Measurements from ENCODE around the gene HERC5.
"Not testable (repeated sequence)": the region's sequence is repeated elsewhere in the genome, so short reads cannot be mapped to it uniquely, and the experiment has no call there.

The HERC5 gene

DNA sequence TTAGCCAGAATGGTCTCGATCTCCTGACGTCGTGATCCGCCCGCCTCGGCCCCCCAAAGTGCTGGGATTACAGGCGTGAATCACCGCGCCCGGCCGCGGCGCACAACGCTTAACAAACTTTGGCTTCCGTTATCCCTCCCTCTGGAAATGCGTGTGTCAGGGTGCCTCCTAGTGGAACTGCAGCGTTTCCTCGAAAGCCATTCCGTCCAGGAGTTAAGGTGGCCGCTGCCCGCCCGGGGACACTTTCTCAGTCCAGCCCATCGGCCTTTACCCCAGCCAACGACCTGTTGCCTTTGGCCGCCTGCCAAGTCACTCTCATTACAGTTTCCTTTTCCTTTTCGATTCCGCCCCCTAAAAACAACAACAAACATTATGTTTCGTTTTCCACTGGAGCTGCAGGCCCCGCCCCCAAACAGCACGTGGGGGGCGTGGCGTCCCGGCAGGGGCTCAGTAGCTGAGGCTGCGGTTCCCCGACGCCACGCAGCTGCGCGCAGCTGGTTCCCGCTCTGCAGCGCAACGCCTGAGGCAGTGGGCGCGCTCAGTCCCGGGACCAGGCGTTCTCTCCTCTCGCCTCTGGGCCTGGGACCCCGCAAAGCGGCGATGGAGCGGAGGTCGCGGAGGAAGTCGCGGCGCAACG is at the start of gene HERC5:
HERC5 (plus strand) TSS at position 450 of the 637 bp plus-strand sequence; CDS start at position 601, 151 bp downstream.
- Mint-ChIP-seq H3K4me3 (peak within 1 kb of the TSS; percentile 96), H3K4me1 (ENCODE audit: low read depth) (peaks cover 26% of the 10 kb centered on the region), H3K27ac (peak within 1 kb of the TSS; percentile 99), H3K27me3 (peaks cover 6% of the 10 kb centered on the region), H3K36me3 (ENCODE audit: low read depth) (no peaks in the 10 kb centered on the region), H3K9me3 (peaks cover 4% of the 10 kb centered on the region)

DNA sequence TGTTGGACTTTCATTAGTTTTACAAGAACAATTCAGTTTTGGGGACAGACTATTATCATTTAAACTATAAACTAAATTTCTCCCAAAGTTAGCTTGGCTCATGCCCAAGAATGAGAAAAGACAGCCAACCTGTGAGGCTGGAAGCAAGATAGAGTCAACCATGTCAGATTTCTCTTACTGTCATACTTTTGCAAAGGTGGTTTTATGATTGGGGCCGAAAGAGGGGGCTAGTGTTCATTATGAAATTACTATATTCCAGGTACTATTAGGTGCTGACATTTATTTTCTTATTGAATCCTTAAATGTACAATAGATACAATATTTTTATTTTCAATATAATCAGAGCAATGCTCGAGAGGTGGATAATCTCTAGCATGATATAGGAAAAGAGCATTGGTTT is 47.7 kb upstream of the HERC5 start:
- no peak overlapping the region for H3K27ac Mint-ChIP-seq
- H3K4me3 Mint-ChIP-seq, result no peak overlapping the region
- H3K36me3 Mint-ChIP-seq (ENCODE audit: low read depth), result peaks cover 43% of the 10 kb centered on the region
- no peaks in the 10 kb centered on the region for H3K27me3 Mint-ChIP-seq
- peaks cover 10% of the 10 kb centered on the region for H3K4me1 Mint-ChIP-seq (ENCODE audit: low read depth)
- H3K9me3 Mint-ChIP-seq, result no peaks in the 10 kb centered on the region

DNA sequence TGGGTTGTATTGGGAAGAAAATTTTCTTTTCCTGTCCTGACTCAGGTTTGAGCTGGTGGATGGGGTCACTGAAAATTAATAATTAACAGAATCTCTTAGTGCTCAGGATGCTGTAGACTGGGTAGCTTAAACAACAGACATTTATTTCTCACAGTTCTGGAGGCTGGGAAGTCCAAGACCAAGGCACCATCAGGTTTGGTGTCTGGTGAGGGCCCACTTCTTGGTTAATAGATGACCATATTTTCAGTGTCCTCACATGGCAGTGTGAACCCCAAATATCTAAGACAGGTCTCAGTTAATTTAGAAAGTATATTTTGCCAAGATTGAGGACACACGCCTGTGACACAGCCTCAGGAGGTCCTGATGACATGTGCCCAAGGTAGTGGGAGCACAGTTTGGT is 47.1 kb upstream of the HERC5 start:
- no peak overlapping the region for H3K27ac Mint-ChIP-seq
- H3K36me3 Mint-ChIP-seq (ENCODE audit: low read depth), result peaks cover 47% of the 10 kb centered on the region
- H3K4me3 Mint-ChIP-seq, result no peak overlapping the region
- peaks cover 10% of the 10 kb centered on the region for H3K4me1 Mint-ChIP-seq (ENCODE audit: low read depth)
- no peaks in the 10 kb centered on the region for H3K9me3 Mint-ChIP-seq
- no peaks in the 10 kb centered on the region for H3K27me3 Mint-ChIP-seq

DNA sequence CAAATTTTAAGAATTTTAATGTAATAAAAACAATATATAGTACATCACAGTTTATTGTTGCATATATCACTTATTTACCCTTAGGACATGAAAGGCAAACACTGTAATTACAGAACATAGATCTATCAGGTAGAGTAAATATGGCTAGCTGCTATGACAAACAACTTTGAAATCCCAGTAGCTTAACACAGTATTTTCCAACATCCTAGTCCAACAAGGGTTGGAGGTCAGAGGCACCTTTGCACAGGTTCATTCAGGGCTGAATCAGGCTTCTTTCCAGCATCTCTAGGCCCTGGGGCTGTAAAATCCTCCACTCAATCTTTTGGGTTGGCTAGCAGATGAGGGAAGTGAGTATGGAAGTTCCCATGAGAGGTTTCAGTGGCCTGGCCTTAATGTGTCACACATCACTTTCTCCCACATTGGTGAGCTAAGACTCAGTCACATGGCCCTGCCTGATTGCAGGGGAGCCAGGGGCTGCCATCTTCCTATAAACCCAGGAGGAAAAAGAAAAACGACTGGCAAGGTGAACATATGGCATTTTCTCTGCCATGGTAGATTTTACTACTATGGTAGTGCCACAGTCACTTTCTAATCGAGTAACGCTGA is 45.3 kb upstream of the HERC5 start:
- Mint-ChIP-seq H3K36me3 (ENCODE audit: low read depth) (peaks cover 49% of the 10 kb centered on the region), H3K4me3 (no peak overlapping the region), H3K27ac (no peak overlapping the region), H3K4me1 (ENCODE audit: low read depth) (peaks cover 10% of the 10 kb centered on the region), H3K27me3 (no peaks in the 10 kb centered on the region), H3K9me3 (no peaks in the 10 kb centered on the region)

DNA sequence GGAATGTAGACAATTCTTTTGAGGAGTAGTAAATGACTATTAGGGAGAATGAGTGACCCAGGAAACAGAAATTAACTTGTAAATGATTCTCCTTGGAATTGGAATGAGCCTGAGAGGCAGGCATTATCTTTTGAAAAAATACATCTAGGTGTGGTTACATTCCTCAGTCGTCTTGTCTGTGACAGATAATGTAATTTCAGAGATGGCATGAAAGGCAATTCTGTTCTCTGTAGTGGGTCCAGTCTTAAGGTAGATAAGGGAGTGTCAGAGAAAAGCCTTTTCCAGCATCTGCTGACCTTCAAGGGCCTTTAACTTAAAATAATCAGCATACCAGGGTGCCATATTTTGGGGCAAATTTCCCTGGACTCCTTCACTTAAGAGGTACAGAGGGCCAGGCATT is 43.1 kb upstream of the HERC5 start:
- Mint-ChIP-seq H3K27ac (no peak overlapping the region), H3K36me3 (ENCODE audit: low read depth) (peaks cover 47% of the 10 kb centered on the region), H3K27me3 (no peaks in the 10 kb centered on the region), H3K4me3 (no peak overlapping the region), H3K4me1 (ENCODE audit: low read depth) (peaks cover 7% of the 10 kb centered on the region), H3K9me3 (no peaks in the 10 kb centered on the region)

DNA sequence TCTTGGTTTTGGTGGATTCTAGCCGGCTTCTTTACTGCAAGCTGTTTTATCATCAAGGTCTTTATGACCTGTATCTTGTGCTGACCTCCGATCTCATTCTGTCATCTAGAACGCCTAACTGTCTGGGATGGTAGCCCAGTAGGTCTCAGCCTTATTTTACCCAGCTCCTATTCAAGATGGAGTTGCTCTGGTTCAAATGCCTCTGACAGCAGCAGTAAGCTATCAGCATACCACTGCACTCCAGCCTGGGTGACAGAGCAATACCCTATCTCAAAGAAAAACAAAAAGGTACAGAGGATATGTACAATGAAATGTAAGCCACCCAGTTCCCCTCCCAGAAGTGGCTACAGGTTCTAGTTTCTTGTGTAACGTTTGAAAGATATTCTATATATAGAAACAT is 42.2 kb upstream of the HERC5 start:
- no peaks in the 10 kb centered on the region for H3K9me3 Mint-ChIP-seq
- no peak overlapping the region for H3K27ac Mint-ChIP-seq
- peaks cover 42% of the 10 kb centered on the region for H3K36me3 Mint-ChIP-seq (ENCODE audit: low read depth)

DNA sequence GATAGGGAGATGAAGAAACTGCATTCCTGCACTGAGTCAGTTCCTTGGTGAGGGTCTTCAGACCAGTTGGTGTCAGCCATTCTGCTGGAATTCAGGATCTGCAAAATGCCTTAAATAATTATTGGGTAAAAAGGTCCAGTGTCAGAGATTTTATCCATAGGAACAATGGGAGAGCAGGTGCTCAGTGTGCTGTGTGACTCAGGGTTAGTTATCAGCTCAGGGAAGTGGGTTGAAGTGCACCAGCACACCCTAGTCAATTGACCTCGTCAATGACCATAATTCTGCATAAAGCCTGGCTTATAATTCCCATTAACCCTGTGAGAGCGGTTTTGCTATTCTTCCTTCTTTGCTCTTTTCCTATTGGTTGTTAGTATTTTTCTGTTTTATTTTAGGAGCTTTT is 40.9 kb upstream of the HERC5 start:
- H3K27ac Mint-ChIP-seq, result no peak overlapping the region
- H3K27me3 Mint-ChIP-seq, result no peaks in the 10 kb centered on the region
- no peaks in the 10 kb centered on the region for H3K9me3 Mint-ChIP-seq
- H3K4me1 Mint-ChIP-seq (ENCODE audit: low read depth), result peaks cover 7% of the 10 kb centered on the region
- peaks cover 34% of the 10 kb centered on the region for H3K36me3 Mint-ChIP-seq (ENCODE audit: low read depth)
- H3K4me3 Mint-ChIP-seq, result no peak overlapping the region

More for the DNA sequence above, 42.2 kb upstream of the HERC5 start:
- no peak overlapping the region for H3K4me3 Mint-ChIP-seq
- peaks cover 7% of the 10 kb centered on the region for H3K4me1 Mint-ChIP-seq (ENCODE audit: low read depth)
- H3K27me3 Mint-ChIP-seq, result no peaks in the 10 kb centered on the region

DNA sequence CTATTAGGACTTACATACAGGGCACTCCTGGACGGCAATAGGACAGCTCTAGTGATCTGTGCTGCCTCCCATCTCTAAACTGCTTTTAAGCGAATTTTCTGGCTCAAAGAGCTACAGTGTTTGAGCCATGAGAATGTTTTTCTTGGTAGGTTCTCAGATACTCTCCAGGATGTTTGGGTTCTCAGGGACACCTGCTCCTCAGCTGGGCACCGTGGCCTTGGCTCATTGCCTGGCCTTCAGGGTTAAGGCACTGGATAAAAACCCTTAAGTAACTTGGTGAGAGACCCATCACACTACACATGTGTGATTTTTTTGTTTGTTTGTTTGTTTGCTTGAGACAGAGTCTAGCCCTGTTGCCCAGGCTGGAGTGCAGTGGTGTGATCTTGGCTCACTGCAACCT is 38.5 kb upstream of the HERC5 start:
- Mint-ChIP-seq H3K4me3 (no peak overlapping the region), H3K27me3 (no peaks in the 10 kb centered on the region), H3K36me3 (ENCODE audit: low read depth) (peaks cover 29% of the 10 kb centered on the region), H3K4me1 (ENCODE audit: low read depth) (no peaks in the 10 kb centered on the region), H3K9me3 (no peaks in the 10 kb centered on the region), H3K27ac (no peak overlapping the region)

DNA sequence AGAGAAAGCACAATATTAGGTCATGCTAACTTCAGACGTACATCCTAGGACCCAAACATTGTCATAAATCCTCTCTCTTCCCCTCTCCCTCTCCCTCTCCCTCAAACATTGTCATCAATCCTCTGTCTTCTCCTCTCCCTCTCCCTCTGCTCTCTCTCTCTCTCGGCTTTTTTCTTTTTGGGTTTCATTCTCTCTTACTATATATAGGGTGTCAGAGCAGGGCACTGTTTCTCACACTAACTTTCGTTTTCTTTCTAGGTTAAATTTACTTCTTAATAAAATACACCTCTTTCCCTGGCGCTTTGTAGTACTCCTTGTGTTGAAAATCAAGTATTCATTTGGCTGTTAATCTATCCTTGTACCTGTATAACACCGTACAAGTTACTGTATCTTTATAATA is 37.0 kb upstream of the HERC5 start:
- Mint-ChIP-seq H3K27ac (no peak overlapping the region), H3K4me1 (ENCODE audit: low read depth) (no peaks in the 10 kb centered on the region), H3K27me3 (no peaks in the 10 kb centered on the region)

DNA sequence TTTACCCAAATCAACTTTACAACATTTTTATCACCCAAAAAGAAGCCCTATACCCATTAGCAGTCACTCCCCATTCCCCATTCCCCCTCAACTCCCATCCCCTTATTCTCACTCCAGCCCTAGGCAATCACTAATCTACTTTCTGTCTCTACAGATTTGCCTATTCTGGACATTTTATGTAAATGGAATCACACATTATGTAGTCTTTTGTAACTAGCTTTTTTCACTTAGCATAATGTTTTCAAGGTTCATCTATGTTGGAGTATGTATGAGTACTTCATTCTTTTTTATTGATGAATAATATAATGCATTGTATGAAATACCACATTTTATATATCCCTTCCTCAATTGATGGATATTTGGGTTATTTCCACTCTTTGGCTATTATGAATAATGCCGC is 36.1 kb upstream of the HERC5 start:
- Mint-ChIP-seq H3K27me3 (no peaks in the 10 kb centered on the region), H3K27ac (no peak overlapping the region), H3K4me1 (ENCODE audit: low read depth) (no peaks in the 10 kb centered on the region), H3K36me3 (ENCODE audit: low read depth) (peaks cover 21% of the 10 kb centered on the region), H3K4me3 (no peak overlapping the region), H3K9me3 (no peaks in the 10 kb centered on the region)

More for the DNA sequence above, 37.0 kb upstream of the HERC5 start:
- Mint-ChIP-seq H3K9me3 (no peaks in the 10 kb centered on the region), H3K36me3 (ENCODE audit: low read depth) (peaks cover 25% of the 10 kb centered on the region), H3K4me3 (no peak overlapping the region)

DNA sequence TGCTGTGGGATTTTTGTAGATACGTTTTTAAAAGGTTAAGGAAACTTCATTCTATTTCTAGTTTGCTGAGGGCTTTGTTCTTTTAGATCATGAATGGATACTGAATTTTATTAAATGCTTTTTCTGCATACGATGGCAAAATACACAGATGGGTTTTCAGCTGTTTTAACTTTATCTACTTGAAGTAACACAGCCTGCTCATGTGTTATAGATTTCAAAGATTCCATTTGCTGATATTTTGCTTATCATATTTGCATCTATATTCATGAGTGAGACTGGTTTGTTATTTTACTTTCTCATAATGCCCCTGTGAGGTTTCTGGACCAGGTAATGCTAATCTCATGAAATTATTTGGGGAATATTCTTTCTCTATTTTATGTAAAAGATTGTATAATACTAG is 34.5 kb upstream of the HERC5 start:
- H3K36me3 Mint-ChIP-seq (ENCODE audit: low read depth), result peaks cover 26% of the 10 kb centered on the region
- no peaks in the 10 kb centered on the region for H3K4me1 Mint-ChIP-seq (ENCODE audit: low read depth)
- H3K4me3 Mint-ChIP-seq, result no peak overlapping the region
- no peaks in the 10 kb centered on the region for H3K27me3 Mint-ChIP-seq
- no peaks in the 10 kb centered on the region for H3K9me3 Mint-ChIP-seq
- H3K27ac Mint-ChIP-seq, result no peak overlapping the region

DNA sequence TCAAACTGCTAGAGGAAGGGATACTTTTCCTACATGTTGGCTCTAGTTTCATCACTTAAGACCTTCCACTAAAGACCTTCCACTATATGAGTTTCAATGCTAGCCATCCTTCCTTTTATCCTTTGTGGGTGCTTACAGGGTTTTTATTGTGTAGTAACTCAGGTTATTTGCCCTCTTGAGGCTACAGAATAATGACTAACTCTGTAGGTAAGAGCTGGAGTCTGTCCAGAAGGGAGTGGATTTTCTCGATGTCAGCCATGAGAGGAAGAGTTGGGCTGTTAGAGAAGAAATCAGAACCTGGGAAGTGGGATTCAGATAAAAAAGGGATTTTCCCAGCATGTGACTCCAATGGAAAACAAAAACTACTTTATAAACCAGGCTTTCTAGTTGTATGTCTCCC is 27.5 kb upstream of the HERC5 start:
- Mint-ChIP-seq H3K27me3 (no peaks in the 10 kb centered on the region), H3K27ac (no peak overlapping the region), H3K4me1 (ENCODE audit: low read depth) (no peaks in the 10 kb centered on the region), H3K4me3 (no peak overlapping the region), H3K36me3 (ENCODE audit: low read depth) (peaks cover 35% of the 10 kb centered on the region), H3K9me3 (no peaks in the 10 kb centered on the region)

DNA sequence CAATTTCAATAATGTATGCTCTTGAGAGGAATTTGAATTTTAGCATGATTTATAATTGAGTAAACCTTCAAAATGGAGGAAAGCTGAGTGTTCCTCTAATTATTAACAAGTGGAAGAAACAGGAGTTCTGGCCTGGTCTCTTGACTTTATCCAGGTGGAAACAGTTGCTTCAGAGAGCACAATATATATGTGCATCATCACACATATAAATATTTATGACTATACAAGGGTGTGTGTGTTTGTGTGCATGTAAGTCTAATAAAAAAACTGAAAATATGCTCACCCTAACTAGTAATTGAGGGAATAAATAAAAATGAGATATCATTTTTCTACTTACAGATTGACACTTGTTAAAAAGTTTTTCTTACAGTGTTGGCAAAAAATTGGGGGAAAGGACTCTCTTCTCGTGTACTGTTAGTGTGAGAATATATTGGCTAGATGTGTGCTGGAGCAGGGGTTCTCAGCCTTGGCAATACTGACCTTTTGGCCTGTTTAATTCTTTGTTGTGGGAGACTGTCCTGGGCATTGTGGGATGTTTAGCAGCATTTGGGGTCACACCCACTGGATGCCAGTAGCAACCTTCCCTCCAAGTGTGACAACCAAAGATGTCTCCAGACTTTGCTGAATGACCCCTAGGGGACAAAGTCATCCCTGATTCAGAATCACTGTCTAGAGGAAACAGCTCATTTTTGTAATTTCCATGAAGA is 20.8 kb upstream of the HERC5 start:
- no peak overlapping the region for H3K27ac Mint-ChIP-seq
- no peaks in the 10 kb centered on the region for H3K4me1 Mint-ChIP-seq (ENCODE audit: low read depth)
- no peaks in the 10 kb centered on the region for H3K9me3 Mint-ChIP-seq
- no peaks in the 10 kb centered on the region for H3K27me3 Mint-ChIP-seq
- no peak overlapping the region for H3K4me3 Mint-ChIP-seq
- H3K36me3 Mint-ChIP-seq (ENCODE audit: low read depth), result peaks cover 25% of the 10 kb centered on the region

DNA sequence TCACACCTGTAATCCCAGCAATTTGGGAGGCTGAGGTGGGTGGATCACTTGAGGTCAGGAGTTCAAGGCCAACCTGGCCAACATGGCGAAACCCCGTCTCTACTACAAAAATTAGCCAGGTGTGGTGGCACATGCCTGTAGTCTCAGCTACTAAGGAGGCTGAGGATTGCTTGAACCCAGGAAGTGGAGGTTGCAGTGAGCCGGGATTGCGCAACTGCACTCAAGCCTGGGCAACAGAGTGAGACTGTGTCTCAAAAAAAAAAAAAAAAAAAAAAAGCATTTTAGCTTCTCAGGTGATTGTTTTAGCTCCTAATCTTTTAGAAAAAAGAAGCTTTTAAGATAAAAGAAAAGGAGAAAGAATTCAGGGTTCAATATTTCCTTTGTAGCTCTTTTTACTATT is 19.0 kb upstream of the HERC5 start:
- H3K27me3 Mint-ChIP-seq; H3K4me1 Mint-ChIP-seq (ENCODE audit: low read depth); H3K4me3 Mint-ChIP-seq; H3K27ac Mint-ChIP-seq; H3K9me3 Mint-ChIP-seq: not testable (repeated sequence)
- H3K36me3 Mint-ChIP-seq (ENCODE audit: low read depth), result peaks cover 32% of the 10 kb centered on the region

DNA sequence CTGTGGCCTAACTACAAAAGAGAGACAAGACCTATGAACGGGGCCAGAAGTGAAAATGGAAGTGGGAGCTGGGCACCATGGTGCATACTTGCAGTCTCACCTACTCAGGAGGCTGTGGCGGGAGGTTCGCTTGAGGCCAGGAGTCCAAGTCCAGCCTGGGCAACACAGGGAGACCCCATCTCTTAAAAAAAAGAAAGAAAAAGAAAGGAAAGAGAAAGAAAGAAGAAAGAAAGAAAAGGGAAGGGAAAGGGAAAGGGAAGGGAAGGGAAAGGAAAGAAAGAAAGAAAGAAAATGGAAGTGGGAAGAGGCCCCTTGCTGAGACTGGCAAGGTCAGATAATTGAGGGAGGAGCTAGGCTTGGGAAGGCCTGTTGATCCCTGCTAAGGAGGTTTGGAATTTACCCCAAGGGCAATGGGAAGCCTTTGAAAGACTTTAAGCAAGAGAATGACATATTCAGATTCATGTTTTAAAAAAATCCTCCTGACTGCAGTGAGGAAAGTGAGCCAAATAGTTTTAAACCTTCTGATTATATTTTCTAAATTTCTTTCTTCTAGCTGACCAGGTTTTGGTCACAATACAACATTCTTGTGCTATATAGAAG is 17.7 kb upstream of the HERC5 start:
- Mint-ChIP-seq H3K4me3 (no peak overlapping the region), H3K27ac (peak overlapping the region; percentile 49), H3K27me3 (no peaks in the 10 kb centered on the region), H3K4me1 (ENCODE audit: low read depth) (no peaks in the 10 kb centered on the region), H3K36me3 (ENCODE audit: low read depth) (peaks cover 20% of the 10 kb centered on the region), H3K9me3 (no peaks in the 10 kb centered on the region)

Data from stimulated activated naive CD8-positive, alpha-beta T cell treated with anti-CD3 and anti-CD28 coated beads, Interleukin-15, Interleukin-2, amounts not matched to agents 100 ng/mL and 50 ng/mL, for 24 hours (primary cell).